ENCODE results near the gene SEPTIN14. TPM values are rescaled to one million over a fixed set of nuclear protein-coding genes. Genes with fewer than 3 reads are reported as not detected.
"Not testable (repeated sequence)": the region's sequence is repeated elsewhere in the genome, so short reads cannot be mapped to it uniquely, and the experiment has no call there.

The SEPTIN14 gene
- total and polyA plus RNA-seq, 4 donors = not detected

- H3K4me3 ChIP-seq (ENCODE audit: low read length in 2 of 2); H3K4me1 ChIP-seq (ENCODE audit: control insufficient read depth in 1 of 2, insufficient read depth in 2 of 2, low read length in 2 of 2); H3K27ac ChIP-seq (ENCODE audit: low read depth in 1 of 2, low read length in 2 of 2); H3K27me3 ChIP-seq (ENCODE audit: control insufficient read depth in 1 of 2, insufficient read depth in 2 of 2, low read length in 1 of 2); intact Hi-C loops (cut with DNase I); H3K36me3 ChIP-seq (ENCODE audit: control insufficient read depth in 1 of 2, insufficient read depth in 2 of 2, low read length in 1 of 2); ATAC-seq (ENCODE audit: low FRiP score); DNase-seq; H3K9me3 ChIP-seq (ENCODE audit: control insufficient read depth, low read length): not testable (repeated sequence)
- 64 to 82% methylated on average over 1 of the region's 1 CpG for WGBS, 2 donors
Observed at GRCh38 chr7:55797260-55797659, 65.3 kb downstream of the SEPTIN14 start.

GRCh38 chr7:55794527-55794926 lies 68.0 kb downstream of the SEPTIN14 start:
- Histone ChIP-seq H3K27me3 (ENCODE audit: control insufficient read depth in 1 of 2, insufficient read depth in 2 of 2, low read length in 1 of 2) (no peaks in the 10 kb centered on the region), H3K4me3 (ENCODE audit: low read length in 2 of 2) (no peak overlapping the region), H3K9me3 (ENCODE audit: control insufficient read depth, low read length) (peaks cover 8% of the 10 kb centered on the region), H3K4me1 (ENCODE audit: control insufficient read depth in 1 of 2, insufficient read depth in 2 of 2, low read length in 2 of 2) (no peaks in the 10 kb centered on the region), H3K27ac (ENCODE audit: low read depth in 1 of 2, low read length in 2 of 2) (no peak overlapping the region), H3K36me3 (ENCODE audit: control insufficient read depth in 1 of 2, insufficient read depth in 2 of 2, low read length in 1 of 2) (no peaks in the 10 kb centered on the region)
- DNase-seq (no peak), ATAC-seq (ENCODE audit: low FRiP score) (no peak)
- WGBS, 2 donors = 81 to 91% methylated on average over 10 of the region's 10 CpGs
- intact Hi-C loops (cut with DNase I) = no loop called here

GRCh38 chr7:55792048-55792447 lies 70.5 kb downstream of the SEPTIN14 start:
- no peak for DNase-seq
- WGBS, 2 donors = 91 to 92% methylated on average over 5 of the region's 5 CpGs
- Histone ChIP-seq H3K27me3 (ENCODE audit: control insufficient read depth in 1 of 2, insufficient read depth in 2 of 2, low read length in 1 of 2) (no peaks in the 10 kb centered on the region), H3K4me1 (ENCODE audit: control insufficient read depth in 1 of 2, insufficient read depth in 2 of 2, low read length in 2 of 2) (no peaks in the 10 kb centered on the region), H3K36me3 (ENCODE audit: control insufficient read depth in 1 of 2, insufficient read depth in 2 of 2, low read length in 1 of 2) (no peaks in the 10 kb centered on the region), H3K27ac (ENCODE audit: low read depth in 1 of 2, low read length in 2 of 2) (no peak overlapping the region), H3K9me3 (ENCODE audit: control insufficient read depth, low read length) (no peaks in the 10 kb centered on the region), H3K4me3 (ENCODE audit: low read length in 2 of 2) (no peak overlapping the region)
- ATAC-seq (ENCODE audit: low FRiP score) = no peak
- intact Hi-C loops (cut with DNase I) = no loop called here

GRCh38 chr7:55787796-55788195 lies 74.8 kb downstream of the SEPTIN14 start:
- 91 to 92% methylated on average over 6 of the region's 6 CpGs for WGBS, 2 donors

GRCh38 chr7:55786901-55787300 lies 75.7 kb downstream of the SEPTIN14 start:
- 75 to 88% methylated on average over 7 of the region's 7 CpGs for WGBS, 2 donors
- H3K4me1 ChIP-seq (ENCODE audit: control insufficient read depth in 1 of 2, insufficient read depth in 2 of 2, low read length in 2 of 2) = no peaks in the 10 kb centered on the region
- no peaks in the 10 kb centered on the region for H3K27me3 ChIP-seq (ENCODE audit: control insufficient read depth in 1 of 2, insufficient read depth in 2 of 2, low read length in 1 of 2)
- DNase-seq (no peak), ATAC-seq (ENCODE audit: low FRiP score) (no peak)
- no peaks in the 10 kb centered on the region for H3K9me3 ChIP-seq (ENCODE audit: control insufficient read depth, low read length)
- H3K4me3 ChIP-seq (ENCODE audit: low read length in 2 of 2) = no peak overlapping the region
- no peaks in the 10 kb centered on the region for H3K36me3 ChIP-seq (ENCODE audit: control insufficient read depth in 1 of 2, insufficient read depth in 2 of 2, low read length in 1 of 2)
- intact Hi-C loops (cut with DNase I) = no loop called here
- no peak overlapping the region for H3K27ac ChIP-seq (ENCODE audit: low read depth in 1 of 2, low read length in 2 of 2)

More at GRCh38 chr7:55787796-55788195, 74.8 kb downstream of the SEPTIN14 start:
- DNase-seq (no peak), ATAC-seq (ENCODE audit: low FRiP score) (no peak)
- no peaks in the 10 kb centered on the region for H3K9me3 ChIP-seq (ENCODE audit: control insufficient read depth, low read length)
- no peaks in the 10 kb centered on the region for H3K4me1 ChIP-seq (ENCODE audit: control insufficient read depth in 1 of 2, insufficient read depth in 2 of 2, low read length in 2 of 2)
- H3K4me3 ChIP-seq (ENCODE audit: low read length in 2 of 2) = no peak overlapping the region
- H3K27me3 ChIP-seq (ENCODE audit: control insufficient read depth in 1 of 2, insufficient read depth in 2 of 2, low read length in 1 of 2) = no peaks in the 10 kb centered on the region
- H3K36me3 ChIP-seq (ENCODE audit: control insufficient read depth in 1 of 2, insufficient read depth in 2 of 2, low read length in 1 of 2) = no peaks in the 10 kb centered on the region
- H3K27ac ChIP-seq (ENCODE audit: low read depth in 1 of 2, low read length in 2 of 2) = no peak overlapping the region
- intact Hi-C loops (cut with DNase I) = no loop called here

- H3K4me1 ChIP-seq (ENCODE audit: control insufficient read depth in 1 of 2, insufficient read depth in 2 of 2, low read length in 2 of 2); DNase-seq; H3K27ac ChIP-seq (ENCODE audit: low read depth in 1 of 2, low read length in 2 of 2); H3K4me3 ChIP-seq (ENCODE audit: low read length in 2 of 2); ATAC-seq (ENCODE audit: low FRiP score); H3K9me3 ChIP-seq (ENCODE audit: control insufficient read depth, low read length); intact Hi-C loops (cut with DNase I); H3K27me3 ChIP-seq (ENCODE audit: control insufficient read depth in 1 of 2, insufficient read depth in 2 of 2, low read length in 1 of 2); H3K36me3 ChIP-seq (ENCODE audit: control insufficient read depth in 1 of 2, insufficient read depth in 2 of 2, low read length in 1 of 2): not testable (repeated sequence)
- 86 to 90% methylated on average over 7 of the region's 7 CpGs for WGBS, 2 donors
Observed at GRCh38 chr7:55785444-55785843, 77.1 kb downstream of the SEPTIN14 start.

- Histone ChIP-seq H3K27ac (ENCODE audit: low read depth in 1 of 2, low read length in 2 of 2) (no peak overlapping the region), H3K4me1 (ENCODE audit: control insufficient read depth in 1 of 2, insufficient read depth in 2 of 2, low read length in 2 of 2) (no peaks in the 10 kb centered on the region), H3K9me3 (ENCODE audit: control insufficient read depth, low read length) (no peaks in the 10 kb centered on the region), H3K27me3 (ENCODE audit: control insufficient read depth in 1 of 2, insufficient read depth in 2 of 2, low read length in 1 of 2) (no peaks in the 10 kb centered on the region), H3K36me3 (ENCODE audit: control insufficient read depth in 1 of 2, insufficient read depth in 2 of 2, low read length in 1 of 2) (no peaks in the 10 kb centered on the region), H3K4me3 (ENCODE audit: low read length in 2 of 2) (no peak overlapping the region)
- 76 to 77% methylated on average over 4 of the region's 4 CpGs for WGBS, 2 donors
- ATAC-seq (ENCODE audit: low FRiP score) (no peak), DNase-seq (no peak)
- intact Hi-C loops (cut with DNase I) = no loop called here
Observed at GRCh38 chr7:55784151-55784550, 78.4 kb downstream of the SEPTIN14 start.

GRCh38 chr7:55778631-55779030 lies 83.9 kb downstream of the SEPTIN14 start:
- ATAC-seq (ENCODE audit: low FRiP score) = no peak
- no peak for DNase-seq
- no peaks in the 10 kb centered on the region for H3K36me3 ChIP-seq (ENCODE audit: control insufficient read depth in 1 of 2, insufficient read depth in 2 of 2, low read length in 1 of 2)
- H3K4me1 ChIP-seq (ENCODE audit: control insufficient read depth in 1 of 2, insufficient read depth in 2 of 2, low read length in 2 of 2) = no peaks in the 10 kb centered on the region
- no peaks in the 10 kb centered on the region for H3K9me3 ChIP-seq (ENCODE audit: control insufficient read depth, low read length)
- H3K4me3 ChIP-seq (ENCODE audit: low read length in 2 of 2) = no peak overlapping the region
- 9 to 27% methylated on average over 2 of the region's 2 CpGs for WGBS, 2 donors
- H3K27me3 ChIP-seq (ENCODE audit: control insufficient read depth in 1 of 2, insufficient read depth in 2 of 2, low read length in 1 of 2) = no peaks in the 10 kb centered on the region
- intact Hi-C loops (cut with DNase I) = no loop called here
- H3K27ac ChIP-seq (ENCODE audit: low read depth in 1 of 2, low read length in 2 of 2) = no peak overlapping the region

- no peaks in the 10 kb centered on the region for H3K4me1 ChIP-seq (ENCODE audit: control insufficient read depth in 1 of 2, insufficient read depth in 2 of 2, low read length in 2 of 2)
- no peaks in the 10 kb centered on the region for H3K36me3 ChIP-seq (ENCODE audit: control insufficient read depth in 1 of 2, insufficient read depth in 2 of 2, low read length in 1 of 2)
- H3K27me3 ChIP-seq (ENCODE audit: control insufficient read depth in 1 of 2, insufficient read depth in 2 of 2, low read length in 1 of 2) = no peaks in the 10 kb centered on the region
- no peak overlapping the region for H3K4me3 ChIP-seq (ENCODE audit: low read length in 2 of 2)
- intact Hi-C loops (cut with DNase I) = no loop called here
- WGBS, 2 donors = 88 to 94% methylated on average over 8 of the region's 8 CpGs
- H3K27ac ChIP-seq (ENCODE audit: low read depth in 1 of 2, low read length in 2 of 2) = no peak overlapping the region
- no peak for ATAC-seq (ENCODE audit: low FRiP score)
- H3K9me3 ChIP-seq (ENCODE audit: control insufficient read depth, low read length) = no peaks in the 10 kb centered on the region
- DNase-seq = no peak
Observed at GRCh38 chr7:55776196-55776595, 86.4 kb downstream of the SEPTIN14 start.

All from aorta (tissue), 5 donors.